ENCODE results near the gene WDR83.

- TF ChIP-seq POLR2A (IDR thresholded peaks at IDR 0.05) (no peak), CTCF (IDR thresholded peaks at IDR 0.05 in 4 of 5, conservative IDR thresholded peaks at IDR 0.05 in 1 of 5) (no peak)
Observed at GRCh38 chr19:12626958-12627357, 39.6 kb upstream of the WDR83 start.

All from gastrocnemius medialis (tissue), 4 donors.